ENCODE data around the gene HOXD4.

Gene HOXD4

DNA sequence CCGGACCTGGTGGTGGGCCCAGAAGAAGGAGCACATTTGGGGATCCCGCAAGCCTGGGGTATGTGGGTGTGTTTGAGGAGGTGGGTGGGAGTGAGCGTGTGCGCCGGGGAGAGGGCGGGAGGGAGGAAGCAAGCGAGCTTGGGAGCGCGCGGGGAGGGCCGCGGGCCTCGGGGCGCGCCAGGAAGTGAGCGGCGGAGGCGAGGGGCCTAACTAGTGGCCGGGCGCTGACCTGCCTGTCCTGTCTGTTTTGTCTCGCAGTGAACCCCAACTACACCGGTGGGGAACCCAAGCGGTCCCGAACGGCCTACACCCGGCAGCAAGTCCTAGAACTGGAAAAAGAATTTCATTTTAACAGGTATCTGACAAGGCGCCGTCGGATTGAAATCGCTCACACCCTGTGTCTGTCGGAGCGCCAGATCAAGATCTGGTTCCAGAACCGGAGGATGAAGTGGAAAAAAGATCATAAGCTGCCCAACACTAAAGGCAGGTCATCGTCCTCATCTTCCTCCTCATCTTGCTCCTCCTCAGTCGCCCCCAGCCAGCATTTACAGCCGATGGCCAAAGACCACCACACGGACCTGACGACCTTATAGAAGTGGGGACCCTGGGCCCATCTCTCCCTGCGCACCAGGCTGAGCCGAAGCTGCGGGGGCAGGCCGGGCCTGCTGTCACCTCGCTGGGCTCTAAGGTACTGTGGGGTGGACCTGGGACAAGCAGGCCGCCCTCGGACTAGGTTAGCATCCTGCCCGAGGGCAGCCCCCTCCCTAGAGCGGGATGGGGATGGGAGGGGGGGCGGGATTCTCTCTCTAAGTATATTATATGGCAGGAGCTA, 1.2 kb downstream of the HOXD4 start:
- in situ Hi-C loops (cut with HindIII; ENCODE audit: low pct_ligation_motif_present, low sequenced_read_pairs) = no loop called here
- DNase-seq = no peak
- Histone ChIP-seq H3K4me3 (ENCODE audit: low read depth, low read length) (peak overlapping the region; percentile 35), H3K36me3 (replicated peaks) (no peaks in the 10 kb centered on the region), H3K27me3 (replicated peaks) (peaks cover 94% of the 10 kb centered on the region), H3K27ac (no peak overlapping the region)
- TF ChIP-seq, protein P1, sequence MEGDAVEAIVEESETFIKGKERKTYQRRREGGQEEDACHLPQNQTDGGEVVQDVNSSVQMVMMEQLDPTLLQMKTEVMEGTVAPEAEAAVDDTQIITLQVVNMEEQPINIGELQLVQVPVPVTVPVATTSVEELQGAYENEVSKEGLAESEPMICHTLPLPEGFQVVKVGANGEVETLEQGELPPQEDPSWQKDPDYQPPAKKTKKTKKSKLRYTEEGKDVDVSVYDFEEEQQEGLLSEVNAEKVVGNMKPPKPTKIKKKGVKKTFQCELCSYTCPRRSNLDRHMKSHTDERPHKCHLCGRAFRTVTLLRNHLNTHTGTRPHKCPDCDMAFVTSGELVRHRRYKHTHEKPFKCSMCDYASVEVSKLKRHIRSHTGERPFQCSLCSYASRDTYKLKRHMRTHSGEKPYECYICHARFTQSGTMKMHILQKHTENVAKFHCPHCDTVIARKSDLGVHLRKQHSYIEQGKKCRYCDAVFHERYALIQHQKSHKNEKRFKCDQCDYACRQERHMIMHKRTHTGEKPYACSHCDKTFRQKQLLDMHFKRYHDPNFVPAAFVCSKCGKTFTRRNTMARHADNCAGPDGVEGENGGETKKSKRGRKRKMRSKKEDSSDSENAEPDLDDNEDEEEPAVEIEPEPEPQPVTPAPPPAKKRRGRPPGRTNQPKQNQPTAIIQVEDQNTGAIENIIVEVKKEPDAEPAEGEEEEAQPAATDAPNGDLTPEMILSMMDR (IDR thresholded peaks at IDR 0.05; ENCODE audit: low read depth, low read length, missing control alignments) = no peak

DNA sequence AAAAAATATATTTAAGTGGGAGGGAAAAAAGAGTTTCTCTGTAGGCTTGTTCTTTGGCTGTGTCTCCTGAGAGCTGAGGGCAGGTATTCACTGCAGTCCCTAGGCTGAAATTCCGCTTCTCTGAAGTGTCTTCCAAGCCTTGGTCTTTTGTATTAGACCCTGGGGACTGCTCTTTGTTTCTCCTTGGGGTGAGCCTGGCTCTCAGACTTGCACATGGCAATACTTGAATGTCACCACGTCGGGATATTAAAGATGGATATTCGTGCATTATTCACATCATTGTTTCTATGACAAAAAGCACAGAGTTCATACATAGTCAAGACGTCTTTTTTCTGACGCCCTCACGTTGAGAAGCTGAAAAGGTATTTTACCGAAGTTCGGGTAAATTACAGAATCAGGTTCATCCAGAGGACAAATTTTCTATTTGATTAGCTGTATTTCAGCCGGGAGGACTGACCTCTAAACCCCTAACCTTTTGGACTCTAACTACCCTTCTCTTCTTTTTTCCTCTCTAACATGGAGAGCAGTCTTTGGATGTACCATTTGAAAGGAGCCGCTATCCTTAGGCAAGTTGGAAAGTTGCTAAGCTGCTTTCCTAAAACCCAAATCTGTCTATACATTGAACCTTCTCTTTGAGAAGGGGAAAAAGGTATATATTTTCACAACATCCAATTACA, 3.4 kb downstream of the HOXD4 start:
- no peak overlapping the region for H3K4me3 ChIP-seq (ENCODE audit: low read depth, low read length)
- TF ChIP-seq, protein P1 (IDR thresholded peaks at IDR 0.05; ENCODE audit: low read depth, low read length, missing control alignments) = no peak
- no peak for DNase-seq
- H3K27me3 ChIP-seq (replicated peaks) = peaks cover 91% of the 10 kb centered on the region
- in situ Hi-C loops (cut with HindIII; ENCODE audit: low pct_ligation_motif_present, low sequenced_read_pairs) = no loop called here
- no peak overlapping the region for H3K27ac ChIP-seq
- no peaks in the 10 kb centered on the region for H3K36me3 ChIP-seq (replicated peaks)

DNA sequence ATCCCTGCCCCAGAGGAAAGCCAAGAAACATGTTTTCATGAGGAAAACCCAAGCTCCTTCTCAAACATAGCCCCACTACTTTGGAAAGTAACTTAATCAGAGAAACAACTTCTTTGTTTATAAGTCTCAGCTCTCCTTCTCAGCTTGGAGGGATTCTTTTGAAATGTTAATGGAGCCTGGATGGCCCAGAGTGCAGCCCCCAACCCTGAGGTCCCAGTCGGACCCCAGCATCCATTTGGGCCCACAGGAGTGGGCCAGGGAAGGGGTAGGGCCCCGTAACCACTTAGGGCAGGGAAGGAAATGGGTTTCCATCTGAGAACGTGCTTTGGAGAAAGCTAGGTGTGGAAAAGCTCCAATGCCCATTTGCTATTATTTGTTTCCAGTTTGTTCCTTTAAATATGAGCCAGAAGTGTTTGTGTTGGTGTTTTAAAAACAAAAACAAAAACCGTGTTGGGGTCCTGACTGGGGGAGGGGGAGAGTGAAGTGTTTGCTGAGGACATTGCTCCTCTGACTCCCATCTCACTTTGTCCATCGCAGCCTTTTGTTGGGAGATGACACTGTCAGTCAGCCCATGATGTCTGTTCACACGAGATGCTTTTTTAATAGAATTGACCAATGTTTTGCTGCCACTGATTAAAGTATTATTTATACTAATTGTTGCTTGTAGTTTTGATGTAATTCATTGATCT, 4.2 kb downstream of the HOXD4 start:
- no peak overlapping the region for H3K4me3 ChIP-seq (ENCODE audit: low read depth, low read length)
- in situ Hi-C loops (cut with HindIII; ENCODE audit: low pct_ligation_motif_present, low sequenced_read_pairs) = no loop called here
- TF ChIP-seq, protein P1 (IDR thresholded peaks at IDR 0.05; ENCODE audit: low read depth, low read length, missing control alignments) = no peak
- H3K36me3 ChIP-seq (replicated peaks) = no peaks in the 10 kb centered on the region
- peaks cover 91% of the 10 kb centered on the region for H3K27me3 ChIP-seq (replicated peaks)
- no peak overlapping the region for H3K27ac ChIP-seq
- no peak for DNase-seq

DNA sequence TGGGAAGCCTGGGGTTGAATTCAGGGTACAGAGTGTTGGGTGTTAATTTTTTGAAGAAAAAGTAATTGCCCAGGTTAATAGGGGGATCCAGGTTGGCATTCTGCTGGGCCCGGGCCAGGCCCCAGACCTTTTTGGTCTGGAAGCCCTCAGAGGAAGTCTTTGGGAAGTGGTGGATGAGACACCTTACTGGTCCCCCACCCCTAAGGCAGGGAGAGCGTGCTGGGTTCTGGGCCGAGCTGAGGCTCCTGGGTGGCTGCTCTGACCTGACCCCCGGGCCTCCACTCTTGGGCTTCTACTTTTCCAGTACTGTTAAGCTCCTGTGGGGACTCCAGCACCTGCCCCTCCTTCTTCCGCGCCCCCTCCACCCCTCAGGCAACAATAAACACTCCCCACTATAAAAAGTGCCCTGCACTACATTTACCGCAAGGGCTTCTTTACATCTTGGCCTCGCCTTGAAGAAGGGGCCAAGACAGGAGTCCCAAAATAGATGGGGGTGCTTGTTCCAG, 5.0 kb downstream of the HOXD4 start:
- no peaks in the 10 kb centered on the region for H3K36me3 ChIP-seq (replicated peaks)
- peaks cover 91% of the 10 kb centered on the region for H3K27me3 ChIP-seq (replicated peaks)
- DNase-seq = no peak
- no peak overlapping the region for H3K27ac ChIP-seq
- H3K4me3 ChIP-seq (ENCODE audit: low read depth, low read length) = no peak overlapping the region
- TF ChIP-seq, protein P1 (IDR thresholded peaks at IDR 0.05; ENCODE audit: low read depth, low read length, missing control alignments) = no peak
- in situ Hi-C loops (cut with HindIII; ENCODE audit: low pct_ligation_motif_present, low sequenced_read_pairs) = no loop called here

DNA sequence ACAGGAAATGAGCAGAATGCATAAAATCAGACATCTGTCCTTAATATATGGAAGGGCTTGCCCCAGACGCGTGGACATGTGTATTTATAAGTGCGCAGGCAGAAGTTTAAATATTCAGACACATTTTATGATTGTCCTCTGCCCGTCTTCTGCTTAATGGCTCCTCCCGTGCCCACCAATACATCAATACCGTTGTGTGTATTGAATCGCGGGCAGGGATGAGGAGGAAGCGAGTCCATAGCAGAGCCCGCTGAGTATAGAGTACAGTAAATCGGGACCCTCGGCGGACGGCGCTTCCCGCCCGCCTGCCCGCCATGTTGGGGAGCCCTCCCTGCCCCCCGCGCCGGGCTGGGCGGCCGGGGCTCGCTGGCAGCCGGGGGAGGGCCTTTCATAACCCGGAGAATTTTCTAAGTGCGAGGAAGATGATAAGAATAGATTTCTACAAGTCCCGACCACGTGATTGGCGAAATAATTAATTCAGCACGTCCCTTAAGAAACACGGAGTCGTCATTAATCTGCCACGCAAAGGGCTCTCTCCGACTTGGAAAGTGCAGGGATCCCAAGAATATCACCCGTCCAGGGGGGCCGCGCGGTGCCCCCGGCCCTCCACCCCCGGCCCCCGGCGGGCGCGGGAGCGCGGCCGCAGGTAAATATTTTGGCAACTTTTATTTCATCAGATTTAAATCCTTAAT, 5.6 kb downstream of the HOXD4 start, which contains the start of gene HOXD3:
Gene HOXD3, plus strand, starts transcription at position 501 of the 692 bp plus-strand sequence. CDS start 11,808 bp downstream, outside the sequence.
- no peak for DNase-seq
- TF ChIP-seq, protein P1 (IDR thresholded peaks at IDR 0.05; ENCODE audit: low read depth, low read length, missing control alignments) = no peak
- peaks cover 91% of the 10 kb centered on the region for H3K27me3 ChIP-seq (replicated peaks)
- in situ Hi-C loops (cut with HindIII; ENCODE audit: low pct_ligation_motif_present, low sequenced_read_pairs) = no loop called here
- peak within 1 kb of the TSS; percentile 12 for H3K4me3 ChIP-seq (ENCODE audit: low read depth, low read length)
- no peaks in the 10 kb centered on the region for H3K36me3 ChIP-seq (replicated peaks)
- no peak within 1 kb of the TSS for H3K27ac ChIP-seq
